B cell (primary cell): ENCODE data around the gene SERPINI1. TPM values are rescaled to one million over a fixed set of nuclear protein-coding genes. Genes with fewer than 3 reads are reported as not detected.

ENCODE experiments used
- ATAC-seq: fragments of 200-7000 bp; cut with Tn5 transposase; one replicate; pipeline ENCODE4 v1.10.0; 2021; ENCODE audit warnings: low read depth, mild to moderate bottlenecking, moderate number of reproducible peaks, moderate library complexity
- CTCF ChIA-PET: fragments of 350-600 bp; sonication (Branson Sonifier 250); formaldehyde crosslinking; loops from one replicate; lab custom pipeline; 2021; ENCODE audit warnings: antibody characterized with exemption, inconsistent platforms; lab: Charles Lee
- POLR2A ChIA-PET: fragments of 350-600 bp; sonication (Branson Sonifier 250); formaldehyde crosslinking; loops from one replicate; lab custom pipeline; 2021; ENCODE audit warnings: antibody characterized with exemption; lab: Charles Lee
- DNase-seq: peaks from one replicate; pipeline ENCODE4 v3.0.0; 2013
- H2AFZ ChIP-seq: 2 replicates; pipeline ENCODE4 v1.6.1; 2012; ENCODE audit warnings: mild to moderate bottlenecking, low read depth, low read length; ENCODE audit not compliant: insufficient read depth, poor library complexity, severe bottlenecking
- H3K27ac ChIP-seq, 2 donors: 1 replicate in 1 of 2; 2 replicates in 1 of 2; pipeline ENCODE4 v1.5.1; 2012 to 2013; ENCODE audit warnings: low read length in 2 of 2, mild to moderate bottlenecking in 2 of 2, moderate library complexity in 1 of 2
- H3K27me3 ChIP-seq, 4 experiments: fragments of 200-600 bp in 1 of 4; sonication (generic) in 1 of 4; replicated peaks in 1 of 4; 1 replicate in 2 of 4; 2 replicates in 2 of 4; pipeline versions ENCODE4 v1.6.1 to v1.7.0; 2013 to 2016; ENCODE audit warnings: low read length in 3 of 4, mild to moderate bottlenecking in 2 of 4, mixed read lengths in 1 of 4, moderate library complexity in 1 of 4; ENCODE audit not compliant: insufficient read depth in 4 of 4, control insufficient read depth in 3 of 4; ENCODE audit errors: control extremely low read depth in 1 of 4
- H3K36me3 ChIP-seq, 2 experiments: replicated peaks in 1 of 2; 1 replicate in 1 of 2; 2 replicates in 1 of 2; pipeline versions ENCODE4 v1.6.1 to v1.7.1; 2013; ENCODE audit warnings: low read length in 1 of 2; ENCODE audit not compliant: insufficient read depth in 2 of 2, control insufficient read depth in 1 of 2; ENCODE audit errors: control extremely low read depth in 1 of 2, extremely low read depth in 1 of 2
- H3K4me1 ChIP-seq, 2 donors: fragments of 200-600 bp in 1 of 2; sonication (generic) in 1 of 2; 1 replicate in 1 of 2; 2 replicates in 1 of 2; pipeline versions ENCODE4 v1.5.1 to v1.6.1; 2013 to 2017; ENCODE audit warnings: low read length in 2 of 2; ENCODE audit not compliant: control insufficient read depth in 2 of 2, insufficient read depth in 2 of 2
- H3K4me2 ChIP-seq: replicated peaks from 2 replicates; pipeline ENCODE3; 2012; ENCODE audit warnings: mild to moderate bottlenecking, low read depth, low read length; ENCODE audit not compliant: poor library complexity, severe bottlenecking
- H3K4me3 ChIP-seq, 5 experiments: fragments of 200-600 bp in 1 of 5; sonication (generic) in 1 of 5; 1 replicate in 3 of 5; 2 replicates in 2 of 5; pipeline versions ENCODE4 v1.5.1 to v1.7.0; 2011 to 2016; ENCODE audit warnings: low read length in 4 of 5, mild to moderate bottlenecking in 4 of 5, low read depth in 2 of 5, control low read depth in 1 of 5, moderate library complexity in 1 of 5; ENCODE audit not compliant: insufficient read depth in 1 of 5; ENCODE audit errors: control extremely low read depth in 1 of 5, extremely low read depth in 1 of 5
- H3K79me2 ChIP-seq: fragments of 200-600 bp; sonication (generic); one replicate; pipeline ENCODE4 v1.6.0; 2016; ENCODE audit warnings: low read length; ENCODE audit not compliant: control insufficient read depth, insufficient read depth
- H3K9ac ChIP-seq: fragments of 200-600 bp; sonication (generic); 2 replicates; pipeline ENCODE4 v1.6.1; 2017; ENCODE audit warnings: mild to moderate bottlenecking, low read length, moderate library complexity
- H3K9me3 ChIP-seq, 3 donors: one replicate each; pipeline versions ENCODE4 v1.6.1 to v1.7.1; 2013; ENCODE audit warnings: low read length in 2 of 3; ENCODE audit not compliant: control insufficient read depth in 2 of 3, insufficient read depth in 1 of 3; ENCODE audit errors: control extremely low read depth in 1 of 3
- H4K20me1 ChIP-seq: 2 replicates; pipeline ENCODE4 v1.6.0; 2012; ENCODE audit warnings: mild to moderate bottlenecking, low read length; ENCODE audit not compliant: insufficient read depth, control insufficient read depth, poor library complexity, severe bottlenecking
- H3K27ac Mint-ChIP-seq: one replicate; pipeline ENCODE4 v1.8.0; 2021; ENCODE audit warnings: mixed read lengths
- H3K27me3 Mint-ChIP-seq: one replicate; pipeline ENCODE4 v1.8.0; 2021; ENCODE audit warnings: mixed read lengths
- H3K4me1 Mint-ChIP-seq: one replicate; pipeline ENCODE4 v1.8.0; 2021; ENCODE audit warnings: mixed read lengths
- H3K4me3 Mint-ChIP-seq: one replicate; pipeline ENCODE4 v1.8.0; 2021; ENCODE audit warnings: mixed read lengths
- H3K9me3 Mint-ChIP-seq: one replicate; pipeline ENCODE4 v1.8.0; 2022; ENCODE audit warnings: mixed read lengths; ENCODE audit not compliant: insufficient read depth
- EZH2 ChIP-seq: IDR thresholded peaks from 2 replicates; pipeline ENCODE4 v1.6.1; 2012; ENCODE audit warnings: borderline replicate concordance, low read depth, mild to moderate bottlenecking, moderate library complexity, low read length; ENCODE audit not compliant: insufficient read depth, poor library complexity, severe bottlenecking
- WGBS: methylation state at CpG from one replicate; pipeline ENCODE4 v1.1.5; 2013; ENCODE audit warnings: missing lambda C conversion rate; ENCODE audit not compliant: insufficient coverage; 5-methylcytosine and 5-hydroxymethylcytosine counted together
- intact Hi-C: fragments of 100-400 bp; cut with micrococcal nuclease; formaldehyde crosslinking; loops from one replicate; pipeline ENCODE4 v1.10.0; 2022
- polyA plus RNA-seq: library from polyadenylated mRNA; depleted of rRNA; stranded (reverse); fragments of >200 nt; gene quantifications from 2 replicates; pipeline ENCODE4 v1.2.3, GENCODE V29; 2012
- total RNA-seq, 2 donors: library from RNA; stranded (reverse); fragments of 120-200 nt in 1 of 2; gene quantifications; 1 replicate in 1 of 2; 2 replicates in 1 of 2; pipeline versions ENCODE4 v1.2.3 to v1.2.4, GENCODE V29; 2013 to 2022
- TF ChIP-seq, protein P1 (sequence below): fragments of 200-600 bp; IDR thresholded peaks from one replicate; pipeline ENCODE4 v1.8.0; 2022; ENCODE audit warnings: antibody characterized with exemption, mild to moderate bottlenecking

The SERPINI1 gene
- total and polyA plus RNA-seq, 2 donors (not counting 1 experiment from before 2014, with no cell fraction given), result 6.8 to 7.0 TPM

DNA sequence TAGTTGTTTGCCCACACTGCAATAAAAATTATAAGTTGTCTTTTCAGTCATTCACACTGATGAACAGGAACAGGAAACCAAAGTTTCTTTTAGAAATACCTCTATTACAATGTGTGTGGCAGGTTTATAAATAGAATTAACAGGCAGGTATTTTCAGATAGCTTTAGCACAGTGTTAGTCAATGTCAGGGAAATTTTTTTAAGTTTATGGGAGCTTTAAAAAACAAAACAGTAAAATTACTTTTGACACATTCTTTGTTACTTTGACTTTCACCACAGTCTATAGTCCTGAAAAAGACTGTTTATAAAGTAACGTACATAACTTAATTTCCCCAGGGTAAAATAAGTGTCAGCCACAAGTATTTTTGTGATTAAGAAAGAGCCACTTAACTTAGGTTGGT lies 38.1 kb downstream of the SERPINI1 start:
- CTCF ChIA-PET, result interaction anchor here (1.2 kb wide), 1 partner anchor 108 kb away, joined by 4 read pairs; no protein-coding TSS in a partner anchor
- Mint-ChIP-seq H3K27ac (no peak overlapping the region), H3K27me3 (no peaks in the 10 kb centered on the region), H3K4me3 (peak overlapping the region; percentile 2), H3K4me1 (peaks cover 25% of the 10 kb centered on the region), H3K9me3 (peaks cover 1% of the 10 kb centered on the region)
- POLR2A ChIA-PET, result interaction anchor here (0.6 kb wide), 1 partner anchor 25 kb away, joined by 6 read pairs; no protein-coding TSS in a partner anchor
- peak overlapping the region in 1 of 2 donors; percentile 52 for H3K27ac ChIP-seq
- H3K9ac ChIP-seq, result peak overlapping the region; percentile 12
- peak overlapping the region; percentile 46 for H3K4me2 ChIP-seq
- DNase-seq, result no peak
- WGBS, result no CpG with 5 or more reads among the region's 1 CpG
- peak overlapping the region in 1 of 5 experiments; percentile 7 for H3K4me3 ChIP-seq
- no peaks in the 10 kb centered on the region for H3K36me3 ChIP-seq
- H3K27me3 ChIP-seq, result no peaks in the 10 kb centered on the region
- no peak for TF ChIP-seq EZH2
- TF ChIP-seq, protein P1, sequence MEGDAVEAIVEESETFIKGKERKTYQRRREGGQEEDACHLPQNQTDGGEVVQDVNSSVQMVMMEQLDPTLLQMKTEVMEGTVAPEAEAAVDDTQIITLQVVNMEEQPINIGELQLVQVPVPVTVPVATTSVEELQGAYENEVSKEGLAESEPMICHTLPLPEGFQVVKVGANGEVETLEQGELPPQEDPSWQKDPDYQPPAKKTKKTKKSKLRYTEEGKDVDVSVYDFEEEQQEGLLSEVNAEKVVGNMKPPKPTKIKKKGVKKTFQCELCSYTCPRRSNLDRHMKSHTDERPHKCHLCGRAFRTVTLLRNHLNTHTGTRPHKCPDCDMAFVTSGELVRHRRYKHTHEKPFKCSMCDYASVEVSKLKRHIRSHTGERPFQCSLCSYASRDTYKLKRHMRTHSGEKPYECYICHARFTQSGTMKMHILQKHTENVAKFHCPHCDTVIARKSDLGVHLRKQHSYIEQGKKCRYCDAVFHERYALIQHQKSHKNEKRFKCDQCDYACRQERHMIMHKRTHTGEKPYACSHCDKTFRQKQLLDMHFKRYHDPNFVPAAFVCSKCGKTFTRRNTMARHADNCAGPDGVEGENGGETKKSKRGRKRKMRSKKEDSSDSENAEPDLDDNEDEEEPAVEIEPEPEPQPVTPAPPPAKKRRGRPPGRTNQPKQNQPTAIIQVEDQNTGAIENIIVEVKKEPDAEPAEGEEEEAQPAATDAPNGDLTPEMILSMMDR, result no peak
- no peak overlapping the region for H2AFZ ChIP-seq
- peaks cover 11 to 24% of the 10 kb centered on the region in 2 donors for H3K4me1 ChIP-seq
- H3K9me3 ChIP-seq, result peaks cover 0 to 6% (median 4%) of the 10 kb centered on the region in 3 donors
- ATAC-seq, result no peak
- H3K79me2 ChIP-seq, result peaks cover 11% of the 10 kb centered on the region
- no peaks in the 10 kb centered on the region for H4K20me1 ChIP-seq
- intact Hi-C loops, result no loop called here

DNA sequence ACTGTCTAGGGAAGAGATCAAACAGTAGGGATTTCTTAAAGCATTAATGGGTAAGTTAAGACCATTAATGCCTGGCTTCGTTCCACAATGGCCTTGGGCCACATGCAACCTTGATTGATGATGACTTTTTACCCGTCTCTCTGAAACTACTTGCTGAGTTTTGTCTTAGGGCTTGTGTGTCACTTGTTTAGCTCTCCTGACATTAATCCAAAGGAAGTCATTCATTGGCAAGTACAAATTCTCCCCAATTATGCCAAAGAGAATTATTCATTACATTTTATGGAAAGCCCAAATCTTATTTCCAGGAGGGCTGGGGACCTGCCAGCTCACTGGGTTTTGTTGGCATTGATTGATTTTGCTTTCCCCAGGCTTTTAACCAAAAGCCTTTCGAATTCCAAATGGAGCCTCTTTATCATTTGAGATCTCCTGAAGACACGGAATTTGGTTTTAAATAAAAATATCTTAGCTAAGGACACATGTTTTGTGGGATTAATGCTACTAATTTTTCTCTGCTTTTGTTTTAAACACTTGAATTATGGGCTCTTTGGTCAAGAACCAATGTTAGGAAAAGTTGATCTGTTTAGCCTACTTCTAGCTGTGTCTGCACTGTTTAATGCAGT lies 40.7 kb downstream of the SERPINI1 start:
- H4K20me1 ChIP-seq, result no peaks in the 10 kb centered on the region
- intact Hi-C loops, result no loop called here
- no peak overlapping the region for H2AFZ ChIP-seq
- Mint-ChIP-seq H3K4me1 (peaks cover 25% of the 10 kb centered on the region), H3K4me3 (no peak overlapping the region), H3K27ac (no peak overlapping the region), H3K27me3 (no peaks in the 10 kb centered on the region), H3K9me3 (peaks cover 2% of the 10 kb centered on the region)
- peaks cover 11% of the 10 kb centered on the region for H3K79me2 ChIP-seq
- TF ChIP-seq EZH2, result no peak
- TF ChIP-seq, protein P1, result no peak
- H3K4me2 ChIP-seq, result no peak overlapping the region
- 100% methylated on average over 1 of the region's 4 CpGs for WGBS
- peaks cover 11 to 24% of the 10 kb centered on the region in 2 donors for H3K4me1 ChIP-seq
- H3K27ac ChIP-seq, result no peak overlapping the region
- H3K9ac ChIP-seq, result no peak overlapping the region
- H3K27me3 ChIP-seq, result no peaks in the 10 kb centered on the region
- ChIA-PET POLR2A (no interaction called here), CTCF (no interaction called here)
- ATAC-seq (no peak), DNase-seq (no peak)
- no peak overlapping the region for H3K4me3 ChIP-seq
- no peaks in the 10 kb centered on the region for H3K36me3 ChIP-seq
- peaks cover 0 to 6% (median 4%) of the 10 kb centered on the region in 3 donors for H3K9me3 ChIP-seq
